ENCODE data around the gene MED15. TPM values are rescaled to one million over a fixed set of nuclear protein-coding genes. Genes with fewer than 3 reads are reported as not detected.

The MED15 gene
- total and polyA plus RNA-seq, 10 of the 15 experiments (the other 5 are each of a cell fraction or from before 2014, with no cell fraction given), result 1.4 to 75.2 (median 26.9) TPM

GRCh38 chr22:20548806-20549205, 41.4 kb downstream of the MED15 start (continued):
- no peak for TF ChIP-seq HDAC2 (IDR thresholded peaks at IDR 0.05)
- TF ChIP-seq NRF1 (conservative IDR thresholded peaks at IDR 0.05; ENCODE audit: low read depth, low read length), result no peak
- TF ChIP-seq RCOR1 (conservative IDR thresholded peaks at IDR 0.05; ENCODE audit: low read depth, low read length), result no peak
- no peak for TF ChIP-seq NR2F1 (conservative IDR thresholded peaks at IDR 0.05)
- TF ChIP-seq NR2C1 (IDR thresholded peaks at IDR 0.05), result no peak
- no peak for TF ChIP-seq CREB1 (IDR thresholded peaks at IDR 0.05; ENCODE audit: low read depth)
- no peak for TF ChIP-seq SREBF2 (IDR thresholded peaks at IDR 0.05; ENCODE audit: low read length)
- TF ChIP-seq FOS (IDR thresholded peaks at IDR 0.05; ENCODE audit: borderline replicate concordance, extremely low read depth, insufficient read length), result no peak
- no peak for TF ChIP-seq LARP7 (IDR thresholded peaks at IDR 0.05)
- no peak for TF ChIP-seq PAX8 (IDR thresholded peaks at IDR 0.05)
- no peak for TF ChIP-seq ZZZ3 (IDR thresholded peaks at IDR 0.05; ENCODE audit: control insufficient read depth, insufficient read length, low read depth)
- no peak for TF ChIP-seq ZBTB40 (IDR thresholded peaks at IDR 0.05; ENCODE audit: borderline replicate concordance)

All from GM12878 (cell line).